HL-60 (cell line): ENCODE data around the gene GOLT1A.

Source experiments
- DNase-seq, 2 experiments: peaks; one replicate each; pipeline ENCODE4 v3.0.0-alpha.2; 2010 to 2020; ENCODE audit warnings: low read depth in 1 of 2, low spot score in 1 of 2
- H3K27ac ChIP-seq: fragments of 250-450 bp; sonication (Bioruptor Pico); replicated peaks from 2 replicates; pipeline ENCODE4 v1.5.1; 2020; ENCODE audit warnings: mild to moderate bottlenecking, moderate library complexity
- H3K27me3 ChIP-seq: fragments of 250-450 bp; sonication (Bioruptor Pico); 2 replicates; pipeline ENCODE4 v1.5.1; 2021; ENCODE audit warnings: mild to moderate bottlenecking, moderate library complexity; ENCODE audit not compliant: insufficient read depth, poor library complexity, severe bottlenecking
- H3K4me3 ChIP-seq: replicated peaks from 2 replicates; pipeline ENCODE4 v1.5.1; 2011; ENCODE audit warnings: mild to moderate bottlenecking, control low read depth, low read length; ENCODE audit not compliant: insufficient read depth
- GABPA ChIP-seq: IDR thresholded peaks from 2 replicates; pipeline ENCODE4 v1.6.1; 2012; ENCODE audit warnings: low read depth
- POLR2AphosphoS5 ChIP-seq: IDR thresholded peaks from 2 replicates; pipeline ENCODE4 v1.6.1; 2012; ENCODE audit warnings: low read depth
- SPI1 ChIP-seq: IDR thresholded peaks from 2 replicates; pipeline ENCODE4 v1.6.1; 2012; ENCODE audit warnings: low read depth, mild to moderate bottlenecking, borderline replicate concordance
- TF ChIP-seq, protein P1 (sequence below): IDR thresholded peaks from 2 replicates; pipeline ENCODE4 v1.6.1; 2012; ENCODE audit warnings: low read depth; ENCODE audit not compliant: insufficient replicate concordance
- TF ChIP-seq, protein P2 (sequence below): IDR thresholded peaks from one replicate; pipeline ENCODE4 v1.5.1; 2011; ENCODE audit warnings: low read length, control low read depth, inconsistent platforms; ENCODE audit not compliant: insufficient read depth

Gene GOLT1A

DNA sequence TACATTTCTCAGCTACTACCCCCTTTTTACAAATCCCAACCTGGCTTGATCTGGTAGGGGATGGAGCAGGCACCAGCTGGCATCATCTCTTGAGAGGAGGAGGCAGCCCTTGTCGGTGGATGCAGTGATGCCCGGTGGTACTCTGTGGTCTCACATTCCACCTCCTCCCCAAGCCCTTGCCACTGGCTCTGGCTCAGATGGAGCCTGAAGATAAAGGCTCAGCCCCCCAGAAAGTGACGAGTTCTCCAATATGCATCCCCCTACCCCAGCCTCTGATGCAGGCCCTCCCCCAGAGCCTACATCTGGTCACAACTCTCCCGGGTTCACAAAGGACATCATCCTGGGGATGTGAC is 3.8 kb upstream of the GOLT1A start:
- no peak for DNase-seq
- TF ChIP-seq POLR2AphosphoS5 (no peak), SPI1 (no peak), GABPA (no peak)
- TF ChIP-seq, protein P1, sequence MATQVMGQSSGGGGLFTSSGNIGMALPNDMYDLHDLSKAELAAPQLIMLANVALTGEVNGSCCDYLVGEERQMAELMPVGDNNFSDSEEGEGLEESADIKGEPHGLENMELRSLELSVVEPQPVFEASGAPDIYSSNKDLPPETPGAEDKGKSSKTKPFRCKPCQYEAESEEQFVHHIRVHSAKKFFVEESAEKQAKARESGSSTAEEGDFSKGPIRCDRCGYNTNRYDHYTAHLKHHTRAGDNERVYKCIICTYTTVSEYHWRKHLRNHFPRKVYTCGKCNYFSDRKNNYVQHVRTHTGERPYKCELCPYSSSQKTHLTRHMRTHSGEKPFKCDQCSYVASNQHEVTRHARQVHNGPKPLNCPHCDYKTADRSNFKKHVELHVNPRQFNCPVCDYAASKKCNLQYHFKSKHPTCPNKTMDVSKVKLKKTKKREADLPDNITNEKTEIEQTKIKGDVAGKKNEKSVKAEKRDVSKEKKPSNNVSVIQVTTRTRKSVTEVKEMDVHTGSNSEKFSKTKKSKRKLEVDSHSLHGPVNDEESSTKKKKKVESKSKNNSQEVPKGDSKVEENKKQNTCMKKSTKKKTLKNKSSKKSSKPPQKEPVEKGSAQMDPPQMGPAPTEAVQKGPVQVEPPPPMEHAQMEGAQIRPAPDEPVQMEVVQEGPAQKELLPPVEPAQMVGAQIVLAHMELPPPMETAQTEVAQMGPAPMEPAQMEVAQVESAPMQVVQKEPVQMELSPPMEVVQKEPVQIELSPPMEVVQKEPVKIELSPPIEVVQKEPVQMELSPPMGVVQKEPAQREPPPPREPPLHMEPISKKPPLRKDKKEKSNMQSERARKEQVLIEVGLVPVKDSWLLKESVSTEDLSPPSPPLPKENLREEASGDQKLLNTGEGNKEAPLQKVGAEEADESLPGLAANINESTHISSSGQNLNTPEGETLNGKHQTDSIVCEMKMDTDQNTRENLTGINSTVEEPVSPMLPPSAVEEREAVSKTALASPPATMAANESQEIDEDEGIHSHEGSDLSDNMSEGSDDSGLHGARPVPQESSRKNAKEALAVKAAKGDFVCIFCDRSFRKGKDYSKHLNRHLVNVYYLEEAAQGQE: no peak
- TF ChIP-seq, protein P2, sequence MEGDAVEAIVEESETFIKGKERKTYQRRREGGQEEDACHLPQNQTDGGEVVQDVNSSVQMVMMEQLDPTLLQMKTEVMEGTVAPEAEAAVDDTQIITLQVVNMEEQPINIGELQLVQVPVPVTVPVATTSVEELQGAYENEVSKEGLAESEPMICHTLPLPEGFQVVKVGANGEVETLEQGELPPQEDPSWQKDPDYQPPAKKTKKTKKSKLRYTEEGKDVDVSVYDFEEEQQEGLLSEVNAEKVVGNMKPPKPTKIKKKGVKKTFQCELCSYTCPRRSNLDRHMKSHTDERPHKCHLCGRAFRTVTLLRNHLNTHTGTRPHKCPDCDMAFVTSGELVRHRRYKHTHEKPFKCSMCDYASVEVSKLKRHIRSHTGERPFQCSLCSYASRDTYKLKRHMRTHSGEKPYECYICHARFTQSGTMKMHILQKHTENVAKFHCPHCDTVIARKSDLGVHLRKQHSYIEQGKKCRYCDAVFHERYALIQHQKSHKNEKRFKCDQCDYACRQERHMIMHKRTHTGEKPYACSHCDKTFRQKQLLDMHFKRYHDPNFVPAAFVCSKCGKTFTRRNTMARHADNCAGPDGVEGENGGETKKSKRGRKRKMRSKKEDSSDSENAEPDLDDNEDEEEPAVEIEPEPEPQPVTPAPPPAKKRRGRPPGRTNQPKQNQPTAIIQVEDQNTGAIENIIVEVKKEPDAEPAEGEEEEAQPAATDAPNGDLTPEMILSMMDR: no peak
- H3K27me3 ChIP-seq: no peaks in the 10 kb centered on the region
- no peak overlapping the region for H3K4me3 ChIP-seq
- H3K27ac ChIP-seq: no peak overlapping the region

DNA sequence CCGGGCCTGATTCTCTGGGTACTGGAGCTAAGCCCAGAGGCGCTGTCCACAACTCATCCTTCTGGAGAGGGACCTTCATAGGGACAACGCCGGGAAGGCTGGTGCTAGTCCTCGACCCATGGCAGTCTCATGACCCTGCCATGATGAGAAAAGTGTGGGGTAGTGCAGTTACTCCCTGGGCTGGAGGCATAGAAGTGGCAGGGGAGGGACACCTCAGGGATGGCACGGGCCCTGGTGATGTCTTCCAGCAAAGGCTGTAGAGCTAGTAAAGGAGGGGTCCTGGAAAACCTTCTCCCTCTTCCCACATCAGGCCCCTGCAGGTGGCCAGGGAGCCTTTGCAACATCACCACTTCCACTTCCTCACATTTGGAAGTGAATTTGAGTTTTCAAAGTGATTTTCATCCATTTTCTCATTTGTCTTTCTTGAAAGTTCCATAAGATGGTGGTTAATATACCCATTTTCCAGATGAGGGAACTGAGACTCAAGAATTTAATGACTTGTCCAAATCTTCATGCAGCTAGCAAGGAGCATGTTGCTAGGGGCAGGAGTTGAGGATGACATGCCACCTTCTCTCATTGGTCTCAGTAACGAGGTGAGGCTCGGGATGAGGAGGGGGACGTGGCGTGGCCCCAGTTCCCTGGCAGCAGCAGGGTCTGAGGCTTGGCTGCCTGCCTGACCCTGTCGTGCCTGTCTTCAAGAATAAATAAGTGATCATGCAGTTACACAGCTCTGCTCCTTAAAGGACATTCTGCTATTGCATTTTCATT is 3.3 kb upstream of the GOLT1A start:
- TF ChIP-seq, protein P1: no peak
- TF ChIP-seq, protein P2: no peak
- TF ChIP-seq SPI1 (no peak), POLR2AphosphoS5 (no peak), GABPA (no peak)
- Histone ChIP-seq H3K27ac (no peak overlapping the region), H3K4me3 (no peak overlapping the region), H3K27me3 (no peaks in the 10 kb centered on the region)
- DNase-seq: no peak

DNA sequence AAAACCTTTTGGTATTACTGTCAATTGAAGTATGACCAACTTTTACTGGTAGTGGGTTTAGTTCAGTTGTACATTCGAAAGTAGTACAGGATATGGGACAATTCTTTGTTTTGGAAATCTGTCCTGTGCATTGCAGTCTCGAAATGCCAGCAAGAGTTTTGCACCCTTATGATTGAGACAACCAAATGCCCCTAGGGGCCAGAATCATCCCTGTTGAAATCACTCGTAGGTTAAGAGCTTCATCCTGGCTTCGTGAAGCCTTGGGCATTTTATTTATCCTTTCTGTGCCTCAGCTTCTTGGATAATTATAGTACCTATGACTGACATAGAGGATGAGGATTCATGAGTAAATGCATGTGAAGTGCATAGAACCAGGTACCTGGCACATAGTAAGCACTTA is 2.4 kb upstream of the GOLT1A start:
- no peak for TF ChIP-seq GABPA
- TF ChIP-seq, protein P1: no peak
- TF ChIP-seq POLR2AphosphoS5: no peak
- TF ChIP-seq SPI1: no peak
- TF ChIP-seq, protein P2: no peak
- no peak for DNase-seq
- Histone ChIP-seq H3K4me3 (no peak overlapping the region), H3K27ac (no peak overlapping the region), H3K27me3 (no peaks in the 10 kb centered on the region)
